Measurements from ENCODE around the gene PIK3R1. TPM values are rescaled to one million over a fixed set of nuclear protein-coding genes. Genes with fewer than 3 reads are reported as not detected.
A peak's percentile ranks its signal among the peaks of the same experiment; 100 is the strongest.

PIK3R1 gene
- total RNA-seq, 4 donors from 2014 or later = 69.3 to 113 (median 87.5) TPM

DNA sequence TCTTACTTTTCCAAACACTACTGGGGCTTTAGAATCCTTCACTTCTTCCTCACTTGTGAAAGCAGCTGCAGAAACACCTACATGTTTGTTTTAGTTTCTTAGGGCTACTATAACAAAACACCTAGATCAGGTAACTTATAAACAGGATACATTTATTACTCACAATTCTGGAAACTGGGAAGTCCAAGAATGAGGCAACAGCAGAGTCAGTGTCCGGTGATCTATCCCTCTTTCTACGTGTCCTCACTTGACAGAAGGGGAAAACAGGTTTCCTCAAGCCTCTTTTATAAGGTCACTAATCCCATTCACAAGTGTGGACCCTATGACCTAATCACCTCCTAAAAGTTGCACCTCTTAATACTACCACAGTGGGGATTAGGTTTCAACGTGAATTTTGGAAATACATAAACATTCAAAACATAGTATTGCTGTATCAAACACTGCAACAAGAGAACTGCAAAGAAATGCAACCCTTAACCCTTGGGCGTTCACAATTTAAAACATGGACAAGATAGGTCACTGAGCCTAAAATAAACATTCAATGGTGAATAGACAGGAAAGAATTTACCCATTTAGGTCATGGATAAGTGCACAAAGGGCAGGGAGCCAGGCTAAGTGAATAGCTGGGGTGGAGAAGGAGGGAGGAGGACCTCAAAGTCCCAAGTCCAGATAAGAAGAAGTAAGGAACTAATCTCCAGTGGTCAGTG lies 104.3 kb downstream of the PIK3R1 start:
- DNase-seq = peak in 1 of 3 donors; percentile 76
- Histone ChIP-seq H3K9me3 (no peaks in the 10 kb centered on the region), H3K36me3 (no peaks in the 10 kb centered on the region), H3K4me3 (no peak overlapping the region), H3K27me3 (no peaks in the 10 kb centered on the region), H3K27ac (peak overlapping the region in 2 of 4 donors; percentile 30 to 69), H3K4me1 (no peaks in the 10 kb centered on the region)
- TF ChIP-seq POLR2A (IDR thresholded peaks at IDR 0.05) = no peak
- TF ChIP-seq, protein P1, sequence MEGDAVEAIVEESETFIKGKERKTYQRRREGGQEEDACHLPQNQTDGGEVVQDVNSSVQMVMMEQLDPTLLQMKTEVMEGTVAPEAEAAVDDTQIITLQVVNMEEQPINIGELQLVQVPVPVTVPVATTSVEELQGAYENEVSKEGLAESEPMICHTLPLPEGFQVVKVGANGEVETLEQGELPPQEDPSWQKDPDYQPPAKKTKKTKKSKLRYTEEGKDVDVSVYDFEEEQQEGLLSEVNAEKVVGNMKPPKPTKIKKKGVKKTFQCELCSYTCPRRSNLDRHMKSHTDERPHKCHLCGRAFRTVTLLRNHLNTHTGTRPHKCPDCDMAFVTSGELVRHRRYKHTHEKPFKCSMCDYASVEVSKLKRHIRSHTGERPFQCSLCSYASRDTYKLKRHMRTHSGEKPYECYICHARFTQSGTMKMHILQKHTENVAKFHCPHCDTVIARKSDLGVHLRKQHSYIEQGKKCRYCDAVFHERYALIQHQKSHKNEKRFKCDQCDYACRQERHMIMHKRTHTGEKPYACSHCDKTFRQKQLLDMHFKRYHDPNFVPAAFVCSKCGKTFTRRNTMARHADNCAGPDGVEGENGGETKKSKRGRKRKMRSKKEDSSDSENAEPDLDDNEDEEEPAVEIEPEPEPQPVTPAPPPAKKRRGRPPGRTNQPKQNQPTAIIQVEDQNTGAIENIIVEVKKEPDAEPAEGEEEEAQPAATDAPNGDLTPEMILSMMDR (IDR thresholded peaks at IDR 0.05) = no peak

DNA sequence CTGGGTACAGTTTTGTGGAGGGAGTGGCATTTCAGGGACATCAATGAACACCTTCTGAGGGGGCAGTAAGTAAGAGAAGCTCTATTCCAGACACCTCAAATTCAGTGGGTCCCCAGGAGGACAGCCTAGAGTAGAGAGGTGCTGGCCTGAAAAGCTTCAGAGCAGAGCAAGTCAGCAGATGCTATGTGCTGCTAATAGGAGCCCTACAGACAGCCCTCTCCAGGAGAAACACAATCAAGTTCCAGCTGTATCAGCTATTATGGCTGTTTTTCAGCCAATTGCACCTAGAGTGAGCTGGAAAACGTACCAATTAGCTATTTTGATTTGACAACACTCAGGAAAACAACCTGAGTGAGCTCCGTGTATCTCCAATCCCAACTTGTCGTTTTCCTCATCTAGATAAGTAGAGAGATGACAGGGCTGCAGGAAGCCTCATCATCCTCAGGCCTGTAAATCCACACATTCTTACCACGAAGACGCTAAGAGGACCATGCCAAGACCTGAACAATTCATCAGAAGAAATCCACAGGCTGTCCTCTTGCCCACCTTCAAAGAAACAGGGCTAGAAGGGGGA lies 104.9 kb downstream of the PIK3R1 start:
- H3K27ac ChIP-seq = peak overlapping the region in 2 of 4 donors; percentile 30 to 69
- TF ChIP-seq POLR2A (IDR thresholded peaks at IDR 0.05) = no peak
- TF ChIP-seq, protein P1 (IDR thresholded peaks at IDR 0.05) = peak in 1 of 6 experiments; percentile 3

DNA sequence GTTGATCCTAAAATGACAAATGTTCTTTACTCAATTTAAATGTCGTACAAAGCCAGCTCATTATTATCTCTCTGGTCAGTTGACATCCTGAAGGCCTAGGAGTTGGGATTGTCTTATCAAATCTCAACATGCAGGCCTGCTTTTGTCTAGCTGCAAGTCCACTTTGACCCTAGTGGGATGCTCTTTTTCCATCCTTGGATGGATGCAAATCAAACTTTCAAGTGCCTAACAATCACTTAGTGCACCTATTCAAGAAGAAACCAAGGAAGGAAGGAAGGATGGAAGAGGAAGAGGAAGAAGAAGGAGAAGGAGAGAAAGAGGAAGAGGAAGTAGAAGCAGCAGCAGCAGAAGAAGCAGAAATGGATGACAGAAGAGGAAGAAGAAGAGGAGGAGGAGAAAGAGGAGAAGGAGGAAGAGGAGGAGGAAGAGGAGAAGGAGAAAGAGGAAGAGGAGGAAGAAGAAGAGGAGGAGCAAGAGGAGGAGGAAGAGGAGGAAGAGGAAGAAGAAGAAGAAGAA lies 109.6 kb downstream of the PIK3R1 start:
- no peaks in the 10 kb centered on the region for H3K9me3 ChIP-seq
- H3K4me3 ChIP-seq = no peak overlapping the region
- H3K27me3 ChIP-seq = no peaks in the 10 kb centered on the region
- H3K27ac ChIP-seq = no peak overlapping the region
- H3K4me1 ChIP-seq = no peaks in the 10 kb centered on the region
- TF ChIP-seq, protein P1 (IDR thresholded peaks at IDR 0.05) = no peak
- no peak for TF ChIP-seq POLR2A (IDR thresholded peaks at IDR 0.05)
- no peaks in the 10 kb centered on the region for H3K36me3 ChIP-seq
- DNase-seq = no peak

More for the DNA sequence above, 104.9 kb downstream of the PIK3R1 start:
- Histone ChIP-seq H3K27me3 (no peaks in the 10 kb centered on the region), H3K4me1 (no peaks in the 10 kb centered on the region), H3K4me3 (no peak overlapping the region), H3K9me3 (no peaks in the 10 kb centered on the region), H3K36me3 (no peaks in the 10 kb centered on the region)
- no peak for DNase-seq

DNA sequence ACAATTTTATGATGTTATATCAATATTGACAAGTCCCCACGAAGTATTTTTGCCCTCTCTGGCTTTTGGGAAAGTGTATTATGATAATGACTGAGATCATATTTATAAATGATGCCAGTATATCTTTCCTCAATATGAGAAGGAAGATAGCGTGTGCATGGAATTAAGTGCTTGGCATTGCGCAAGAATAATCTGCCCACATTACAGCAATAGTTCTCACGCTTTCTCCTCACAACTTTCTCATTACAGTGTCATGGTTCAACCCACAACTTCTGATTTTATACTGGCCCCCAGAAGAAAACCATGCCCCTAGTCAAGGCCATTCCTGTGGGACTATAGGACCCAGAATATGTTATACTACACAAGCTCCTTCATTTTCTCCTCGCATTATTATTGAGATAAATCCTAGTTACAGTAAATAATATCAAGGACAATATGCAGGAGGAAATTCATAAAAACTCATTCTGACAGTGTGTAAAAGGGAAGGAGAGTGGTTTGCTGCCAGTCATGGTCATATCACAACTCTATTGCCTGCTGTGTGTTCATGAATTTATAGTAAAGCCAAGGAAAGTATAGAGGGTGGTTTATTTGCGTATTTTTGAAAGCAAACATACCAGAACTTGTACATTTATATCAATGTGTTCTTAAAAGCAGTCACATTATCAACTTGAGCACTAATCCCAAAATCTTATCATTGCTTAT lies 114.1 kb downstream of the PIK3R1 start:
- no peaks in the 10 kb centered on the region for H3K27me3 ChIP-seq
- H3K36me3 ChIP-seq = no peaks in the 10 kb centered on the region
- H3K9me3 ChIP-seq = no peaks in the 10 kb centered on the region
- H3K4me3 ChIP-seq = no peak overlapping the region
- TF ChIP-seq POLR2A (IDR thresholded peaks at IDR 0.05) = no peak
- TF ChIP-seq, protein P1 (IDR thresholded peaks at IDR 0.05) = no peak
- peaks cover 0 to 14% (median 0%) of the 10 kb centered on the region in 4 donors for H3K4me1 ChIP-seq
- H3K27ac ChIP-seq = no peak overlapping the region
- no peak for DNase-seq

DNA sequence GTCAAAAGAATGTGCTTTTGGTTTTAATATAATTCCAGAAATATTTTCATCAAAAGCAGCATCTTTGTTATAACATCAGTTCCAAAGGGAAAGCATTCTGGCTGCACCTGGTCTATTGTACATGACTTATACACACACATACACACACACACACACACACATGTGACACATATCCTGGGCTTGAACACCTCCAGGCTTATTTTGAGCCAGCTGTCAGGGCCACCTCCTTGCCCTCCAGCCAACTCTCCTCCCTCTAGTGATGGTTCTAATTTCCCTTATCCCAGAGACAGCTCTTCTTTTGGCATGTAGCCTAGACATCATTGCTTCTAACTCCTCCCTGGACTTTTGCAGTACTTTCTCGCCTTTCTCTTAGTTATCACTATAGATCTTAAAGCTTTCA lies 115.0 kb downstream of the PIK3R1 start:
- Histone ChIP-seq H3K36me3 (no peaks in the 10 kb centered on the region), H3K27me3 (no peaks in the 10 kb centered on the region), H3K4me1 (peaks cover 0 to 14% (median 0%) of the 10 kb centered on the region in 4 donors), H3K4me3 (no peak overlapping the region), H3K9me3 (no peaks in the 10 kb centered on the region), H3K27ac (peak overlapping the region in 1 of 4 donors; percentile 1)
- no peak for TF ChIP-seq POLR2A (IDR thresholded peaks at IDR 0.05)
- TF ChIP-seq, protein P1 (IDR thresholded peaks at IDR 0.05) = no peak
- no peak for DNase-seq

Measured in Peyer's patch (tissue), 4 donors.